GM12874 (cell line): ENCODE data around the gene USP7.

Source experiments
- TF ChIP-seq, protein P1 (sequence below): IDR thresholded peaks from 2 replicates; pipeline ENCODE4 v1.5.1; 2011; ENCODE audit warnings: low read depth, mild to moderate bottlenecking, control low read depth, low read length, moderate library complexity; ENCODE audit not compliant: insufficient read depth

USP7 gene

DNA sequence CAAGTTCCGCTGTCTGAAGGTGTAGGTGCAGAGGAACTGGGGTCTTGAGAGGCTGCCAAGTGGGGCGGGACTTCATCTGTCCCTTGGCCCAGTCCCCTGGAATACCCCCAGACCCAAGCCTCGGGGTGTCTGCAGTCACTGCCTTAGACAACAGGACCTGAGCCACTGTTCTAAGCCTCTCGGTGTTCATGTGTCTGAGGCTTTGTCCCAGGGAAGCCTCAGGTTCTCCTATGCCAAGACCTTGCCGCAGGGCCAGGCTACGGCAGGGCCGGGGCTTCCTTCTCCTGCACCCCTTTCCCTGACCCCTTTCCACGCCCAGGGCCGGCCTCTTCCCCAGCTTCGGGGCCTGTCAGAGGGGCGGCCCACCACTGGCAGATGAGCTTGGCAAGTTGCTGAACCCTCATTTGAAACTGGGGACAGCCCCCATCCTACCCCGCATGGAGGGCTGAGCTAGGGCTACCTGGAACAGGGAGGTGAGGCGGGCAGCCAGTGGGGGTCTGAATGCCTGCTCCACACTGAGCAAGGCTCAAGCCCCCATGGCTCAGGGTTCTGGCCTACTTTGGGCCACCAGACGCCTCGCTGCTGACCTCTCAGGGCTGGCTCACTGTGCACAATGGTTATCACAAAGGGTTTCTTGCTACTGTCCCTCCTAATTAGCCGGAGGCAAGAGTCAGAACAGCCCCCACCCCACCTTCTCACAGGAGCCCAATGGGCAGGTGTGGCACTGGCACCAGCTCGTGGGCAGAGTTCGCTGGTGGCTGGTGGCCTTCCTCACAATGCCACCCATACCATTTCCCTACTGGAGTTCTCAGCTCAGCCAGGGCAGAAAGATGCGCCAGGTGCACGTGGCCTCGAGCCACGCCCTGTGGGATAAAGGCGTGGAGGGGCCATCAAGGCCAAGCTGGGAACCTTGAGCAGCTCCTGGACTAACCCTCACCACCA lies 74.5 kb downstream of the USP7 start:
- TF ChIP-seq, protein P1, sequence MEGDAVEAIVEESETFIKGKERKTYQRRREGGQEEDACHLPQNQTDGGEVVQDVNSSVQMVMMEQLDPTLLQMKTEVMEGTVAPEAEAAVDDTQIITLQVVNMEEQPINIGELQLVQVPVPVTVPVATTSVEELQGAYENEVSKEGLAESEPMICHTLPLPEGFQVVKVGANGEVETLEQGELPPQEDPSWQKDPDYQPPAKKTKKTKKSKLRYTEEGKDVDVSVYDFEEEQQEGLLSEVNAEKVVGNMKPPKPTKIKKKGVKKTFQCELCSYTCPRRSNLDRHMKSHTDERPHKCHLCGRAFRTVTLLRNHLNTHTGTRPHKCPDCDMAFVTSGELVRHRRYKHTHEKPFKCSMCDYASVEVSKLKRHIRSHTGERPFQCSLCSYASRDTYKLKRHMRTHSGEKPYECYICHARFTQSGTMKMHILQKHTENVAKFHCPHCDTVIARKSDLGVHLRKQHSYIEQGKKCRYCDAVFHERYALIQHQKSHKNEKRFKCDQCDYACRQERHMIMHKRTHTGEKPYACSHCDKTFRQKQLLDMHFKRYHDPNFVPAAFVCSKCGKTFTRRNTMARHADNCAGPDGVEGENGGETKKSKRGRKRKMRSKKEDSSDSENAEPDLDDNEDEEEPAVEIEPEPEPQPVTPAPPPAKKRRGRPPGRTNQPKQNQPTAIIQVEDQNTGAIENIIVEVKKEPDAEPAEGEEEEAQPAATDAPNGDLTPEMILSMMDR = no peak

DNA sequence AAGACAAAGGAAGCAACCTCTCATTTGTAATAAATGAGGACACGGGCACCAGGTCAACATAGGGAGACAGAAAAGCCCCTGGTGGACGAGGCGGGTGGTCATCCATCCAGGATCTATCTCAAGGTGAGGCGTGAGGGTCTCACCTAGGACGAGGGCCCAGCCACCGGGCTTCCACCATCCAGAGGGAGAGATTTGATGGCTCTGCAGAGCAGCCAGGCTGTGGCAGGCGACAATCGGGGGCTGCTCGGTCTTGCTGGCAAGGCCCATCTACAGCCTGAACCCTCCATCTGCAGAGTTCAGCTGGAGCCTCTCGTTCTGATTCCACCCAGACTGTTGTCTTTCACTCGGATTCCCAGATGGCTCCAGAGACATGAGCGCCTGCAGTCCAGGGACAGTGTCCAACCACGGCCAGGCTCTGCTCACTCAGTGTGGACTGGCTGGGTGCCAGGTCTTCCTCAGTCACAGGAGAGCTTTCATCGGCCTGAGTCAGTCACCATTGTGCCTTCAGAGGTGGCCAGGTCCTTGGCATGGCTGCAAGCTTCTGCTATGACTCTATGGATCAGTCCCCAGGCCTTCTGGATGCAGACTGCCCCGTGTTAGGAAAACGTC lies 75.7 kb downstream of the USP7 start:
- TF ChIP-seq, protein P1 = no peak

DNA sequence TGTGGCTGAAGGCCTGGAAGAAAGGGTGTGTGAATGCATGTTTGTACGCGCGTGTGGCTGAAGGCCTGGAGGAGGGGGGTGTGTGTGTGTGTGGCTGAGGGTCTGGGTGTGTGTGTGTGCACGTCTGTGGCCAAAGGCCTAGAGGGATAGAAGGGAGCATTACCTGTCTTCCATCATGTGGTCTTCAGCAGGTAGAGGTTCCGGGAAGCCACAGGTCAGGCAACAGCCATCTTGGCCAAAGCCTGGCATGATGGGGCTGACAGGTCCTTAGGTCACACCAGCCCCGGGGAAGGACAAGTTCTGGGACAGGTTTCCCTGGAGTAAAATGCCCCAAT lies 76.3 kb downstream of the USP7 start:
- TF ChIP-seq, protein P1 = no peak

DNA sequence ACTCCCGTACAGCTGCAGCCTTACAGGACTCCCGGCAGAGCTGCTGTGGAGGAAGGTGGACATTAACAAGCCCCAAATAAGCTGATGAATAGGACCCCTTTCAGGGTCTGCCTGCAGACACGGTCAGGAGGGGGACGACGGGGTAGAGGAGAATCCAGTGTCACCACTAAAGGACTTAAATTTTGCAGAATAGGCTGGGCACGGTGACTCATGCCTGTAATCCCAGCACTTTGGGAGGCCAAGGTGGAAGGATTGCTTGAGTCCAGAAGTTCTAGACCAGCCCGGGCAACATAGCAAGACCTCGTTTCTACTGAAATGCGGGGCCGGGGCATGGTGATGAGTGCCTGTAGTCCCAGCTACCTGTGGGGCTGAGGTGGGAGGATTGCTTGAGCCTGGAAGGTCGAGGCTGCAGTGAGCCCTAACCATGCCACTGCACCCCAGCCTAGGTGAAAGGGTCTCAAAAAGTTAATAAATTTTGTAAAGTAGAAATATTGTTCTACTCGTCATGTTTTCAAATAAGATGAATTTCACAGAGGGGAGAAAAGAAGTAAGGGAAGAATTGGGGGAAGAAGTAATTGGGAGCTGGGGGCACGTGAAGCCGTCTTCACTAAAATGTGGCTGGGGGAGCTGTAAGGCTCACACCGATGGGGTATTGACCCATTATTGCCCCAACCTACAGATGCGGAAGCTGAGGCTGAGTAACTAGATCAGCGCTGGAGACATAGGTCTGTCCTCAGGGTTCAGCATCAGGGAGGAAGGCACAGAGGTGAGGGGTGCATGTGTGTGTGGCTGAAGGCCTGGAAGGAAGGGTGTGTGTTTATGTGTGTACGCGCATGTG lies 76.9 kb downstream of the USP7 start:
- TF ChIP-seq, protein P1 = no peak

GRCh38 chr16:8885674-8886592 lies 77.8 kb downstream of the USP7 start:
- TF ChIP-seq, protein P1 = no peak

GRCh38 chr16:8882725-8883377 lies 80.9 kb downstream of the USP7 start:
- TF ChIP-seq, protein P1 = no peak
